Raji (cell line): ENCODE measurements around the gene CDYL2.

Experiments used
- POLR2A ChIP-seq: IDR thresholded peaks from 2 replicates; pipeline ENCODE4 v1.6.1; 2011; ENCODE audit warnings: low read depth, low read length, control low read depth; ENCODE audit not compliant: insufficient read depth

Gene CDYL2

DNA sequence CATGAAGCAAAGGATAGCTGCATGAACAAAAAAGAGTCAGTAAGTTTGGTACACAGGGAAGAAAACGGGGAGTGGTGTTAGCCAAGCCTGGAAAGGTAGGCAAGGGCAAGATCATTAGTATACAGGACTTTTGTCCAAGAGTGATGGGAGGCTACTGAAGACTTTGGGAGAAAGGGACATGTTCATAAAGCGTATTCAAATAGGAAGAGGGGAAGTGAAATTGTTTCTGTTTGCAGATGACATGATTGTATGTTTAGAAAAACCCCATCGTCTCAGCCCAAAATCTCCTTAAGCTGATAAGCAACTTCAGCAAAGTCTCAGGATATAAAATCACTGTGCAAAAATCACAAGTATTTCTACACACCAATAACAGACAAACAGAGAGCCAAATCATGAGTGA, 19.4 kb downstream of the CDYL2 start:
- no peak for TF ChIP-seq POLR2A

DNA sequence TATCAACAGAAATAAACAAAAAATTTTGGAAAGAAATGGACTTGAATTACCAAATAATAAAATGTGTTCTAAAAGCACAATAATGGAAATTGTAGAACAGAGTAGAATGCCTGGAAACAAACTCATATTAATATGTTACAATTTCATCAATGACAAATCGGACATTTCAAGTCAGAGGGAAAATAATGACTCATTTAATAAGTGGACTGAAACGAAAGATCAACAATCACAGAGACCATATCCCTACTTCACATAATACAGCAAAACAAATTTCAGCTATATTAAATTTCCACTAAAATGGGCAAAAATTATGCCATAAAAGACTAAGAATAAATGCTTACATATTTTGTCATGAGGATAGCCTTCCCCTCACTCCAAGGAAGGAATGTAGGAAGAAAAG, 25.7 kb downstream of the CDYL2 start:
- TF ChIP-seq POLR2A: no peak

DNA sequence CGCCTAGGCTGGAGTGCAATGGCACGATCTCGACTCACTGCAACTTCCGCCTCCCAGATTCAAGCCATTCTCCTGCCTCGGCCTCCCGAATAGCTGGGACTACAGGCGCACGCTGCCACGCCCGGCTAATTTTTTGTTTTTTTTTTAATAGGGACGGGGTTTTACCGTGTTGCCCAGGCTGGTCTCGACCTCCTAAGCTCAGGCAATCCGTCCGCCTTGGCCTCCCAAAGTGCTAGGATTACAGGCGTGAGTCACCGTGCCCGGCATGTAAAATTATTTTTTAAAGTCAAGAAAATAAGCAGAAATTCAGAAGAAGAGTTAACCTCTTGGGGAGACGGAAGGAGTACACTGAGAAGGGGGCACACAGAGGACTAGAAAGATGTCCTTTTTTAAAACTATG, 27.5 kb downstream of the CDYL2 start:
- no peak for TF ChIP-seq POLR2A

DNA sequence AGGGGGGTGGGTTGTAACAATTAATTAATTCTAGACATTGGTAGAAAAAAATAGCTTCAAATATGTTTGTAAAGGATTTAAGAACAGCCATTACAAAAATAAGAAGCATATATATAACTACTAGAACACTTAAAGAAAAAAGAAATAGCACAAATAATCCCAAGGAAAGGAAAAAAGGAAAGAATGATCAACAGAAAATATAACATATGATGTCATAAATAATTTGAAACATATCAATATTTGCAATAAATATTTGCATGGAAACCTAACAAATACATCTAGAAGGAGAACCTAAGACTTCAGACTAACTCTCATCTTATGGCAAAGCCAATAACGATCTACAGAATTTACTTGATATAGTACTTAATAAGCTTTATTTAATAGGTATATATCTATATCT, 28.9 kb downstream of the CDYL2 start:
- TF ChIP-seq POLR2A: no peak

DNA sequence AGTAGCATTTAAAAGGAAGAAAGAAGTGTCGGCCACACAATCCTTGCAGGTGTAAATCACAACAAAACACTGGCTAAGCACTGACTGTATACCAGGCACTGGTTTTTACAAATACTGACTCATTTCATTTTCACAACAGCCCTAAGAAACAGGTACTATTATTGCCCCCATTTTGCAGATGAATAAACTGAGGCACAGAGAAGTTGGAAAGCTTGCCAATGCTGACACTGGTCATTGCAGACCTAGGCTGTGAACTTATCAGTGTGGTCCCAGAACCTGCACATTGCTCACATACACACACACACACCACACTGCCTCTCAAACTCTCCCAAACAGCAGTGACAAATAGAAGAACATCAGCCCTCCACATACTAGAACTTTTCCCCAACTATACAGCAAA, 37.6 kb downstream of the CDYL2 start:
- TF ChIP-seq POLR2A: no peak

DNA sequence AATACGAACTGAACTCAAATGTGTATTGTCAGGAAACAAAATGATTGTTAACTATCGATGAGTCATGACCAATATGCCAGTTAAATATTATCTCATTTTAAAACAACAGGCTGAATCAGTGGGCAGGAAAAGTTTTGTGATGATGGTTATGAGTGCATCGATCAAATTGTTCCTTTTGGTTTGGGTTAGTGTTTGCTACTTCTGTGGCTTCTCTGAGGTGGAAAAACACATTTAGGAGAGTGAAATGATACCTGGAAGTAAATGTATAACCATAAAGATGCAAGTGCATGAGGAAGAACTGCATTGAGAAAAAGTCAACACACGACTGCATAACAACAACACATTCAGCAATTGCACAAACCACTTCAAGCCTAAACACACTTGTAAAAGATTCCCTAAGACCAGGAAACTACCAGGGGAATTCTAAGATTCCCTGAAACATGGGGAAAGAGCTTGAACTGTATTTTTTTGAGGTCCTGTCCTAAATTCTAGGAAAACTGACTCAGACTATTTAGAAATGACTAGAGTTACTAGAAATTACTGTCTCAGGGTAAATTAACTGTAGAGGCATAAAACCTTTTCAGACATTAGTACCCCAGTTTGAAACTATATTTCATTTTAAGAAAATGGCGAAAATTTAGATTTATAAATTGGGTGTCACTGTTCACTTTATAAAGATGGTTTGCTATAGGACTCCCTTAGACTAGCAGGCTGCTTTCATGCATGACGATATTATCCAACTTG, 44.8 kb downstream of the CDYL2 start:
- TF ChIP-seq POLR2A: no peak

DNA sequence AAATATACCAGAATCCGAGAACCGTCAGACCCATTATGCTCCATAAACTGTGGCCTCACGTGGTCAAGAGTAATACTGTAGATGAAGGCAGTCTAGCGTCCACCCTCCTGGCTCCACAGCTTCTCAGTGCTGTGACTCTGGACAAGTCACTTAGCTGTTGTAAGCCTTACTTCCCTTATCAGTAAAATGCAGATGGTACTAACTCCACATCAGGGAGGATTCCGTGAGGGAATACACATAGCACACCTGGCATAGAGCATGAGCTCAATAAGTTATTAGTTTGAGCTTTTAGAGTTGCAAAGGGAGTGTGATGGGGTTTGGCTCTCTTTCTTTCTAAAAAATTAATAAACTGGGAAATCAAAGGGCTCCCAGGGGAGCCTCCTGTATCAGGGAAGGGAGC, 49.9 kb downstream of the CDYL2 start:
- TF ChIP-seq POLR2A: no peak

DNA sequence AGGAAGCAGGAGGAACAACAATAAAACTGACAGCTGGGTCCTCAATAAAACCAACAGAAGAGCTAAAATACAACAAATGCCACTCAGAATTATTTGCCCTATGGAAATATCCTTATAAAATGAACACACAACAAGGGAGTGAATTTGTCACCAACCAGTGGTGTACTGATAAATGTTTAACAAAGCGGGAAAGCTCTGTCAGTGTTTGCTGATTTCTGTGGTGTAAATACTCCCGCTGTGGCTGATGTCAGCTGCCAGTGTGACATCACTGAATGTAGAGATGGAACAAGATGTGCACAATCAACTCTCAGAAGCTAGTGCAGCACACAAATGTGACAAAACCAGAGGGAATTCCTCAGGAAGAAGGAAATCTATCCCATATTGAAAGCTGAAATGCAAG, 51.9 kb downstream of the CDYL2 start:
- no peak for TF ChIP-seq POLR2A

DNA sequence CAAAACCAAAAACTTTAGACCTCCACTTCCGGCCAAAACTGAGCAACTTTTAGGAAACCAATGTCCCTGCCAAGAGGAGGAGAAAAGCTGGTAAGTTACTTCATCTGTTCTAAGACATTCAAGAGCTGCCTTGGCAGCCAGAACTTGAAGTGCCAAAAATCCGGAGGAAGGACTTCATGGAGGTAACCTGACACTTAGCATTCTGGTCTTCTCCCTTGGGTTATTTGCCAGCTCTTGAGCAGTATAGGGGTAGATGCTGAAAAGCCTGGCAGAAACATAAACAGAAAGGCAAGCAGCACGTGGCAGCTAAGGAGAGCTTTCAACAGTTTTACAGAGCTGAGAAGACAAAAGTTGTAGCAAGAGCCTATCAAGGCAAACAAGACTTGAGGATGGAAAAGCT, 53.2 kb downstream of the CDYL2 start:
- no peak for TF ChIP-seq POLR2A

DNA sequence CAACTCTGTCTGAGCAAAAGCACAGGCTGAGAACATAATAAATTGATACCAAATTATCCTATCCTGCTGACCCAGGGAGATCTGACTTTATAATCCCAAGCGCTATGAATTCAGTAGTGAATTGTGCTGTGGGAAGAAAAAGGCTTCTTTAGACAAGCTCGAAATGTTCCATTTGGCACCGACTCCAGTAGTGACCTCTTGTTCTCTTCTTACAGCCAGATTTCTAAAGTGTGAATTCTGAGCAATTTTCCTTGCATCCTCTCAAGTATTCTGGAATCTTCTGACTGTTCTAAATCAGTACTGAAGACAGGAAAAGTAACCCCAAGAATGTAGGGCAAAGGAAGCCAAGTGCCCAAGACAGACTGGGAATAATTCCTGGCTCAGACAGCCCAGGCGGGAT, 58.2 kb downstream of the CDYL2 start:
- TF ChIP-seq POLR2A: no peak

DNA sequence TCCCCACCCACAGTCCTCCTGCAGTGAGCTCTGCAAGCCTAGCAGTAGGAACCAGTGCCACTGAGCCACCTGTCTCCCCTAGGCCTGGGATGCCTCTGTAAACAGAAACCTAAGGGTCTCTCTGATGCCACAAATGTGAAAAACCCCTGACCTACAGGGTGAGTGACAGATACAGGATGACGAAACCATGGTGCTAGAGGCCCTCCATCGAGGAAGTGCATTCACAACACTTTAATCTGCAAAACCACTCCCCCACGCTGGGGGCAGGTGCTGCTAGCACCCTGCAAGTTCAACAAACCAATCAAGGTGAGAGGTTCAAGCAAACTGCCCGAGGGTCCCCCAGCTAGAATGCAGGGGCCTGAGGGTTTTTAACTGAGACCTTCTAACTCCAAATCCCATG, 59.5 kb downstream of the CDYL2 start:
- TF ChIP-seq POLR2A: no peak

DNA sequence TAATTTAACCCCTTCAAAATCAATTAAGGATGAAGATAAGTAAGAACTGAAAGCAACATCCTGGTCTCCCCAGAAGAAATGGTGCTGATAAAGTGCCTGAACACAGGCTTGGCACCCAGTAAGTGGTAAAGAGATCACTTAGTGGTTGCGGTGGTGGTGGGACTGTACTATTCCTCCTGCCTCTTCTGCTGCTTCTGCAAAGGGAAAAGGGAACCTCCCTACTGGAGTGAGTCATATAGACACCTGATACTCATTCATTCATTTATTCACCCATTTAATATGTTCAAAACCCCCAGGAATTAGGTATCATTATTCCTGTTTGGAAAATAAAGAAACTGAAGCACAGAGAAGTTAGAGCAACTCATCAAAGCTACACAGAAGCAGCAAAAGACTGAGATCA, 60.6 kb downstream of the CDYL2 start:
- no peak for TF ChIP-seq POLR2A

DNA sequence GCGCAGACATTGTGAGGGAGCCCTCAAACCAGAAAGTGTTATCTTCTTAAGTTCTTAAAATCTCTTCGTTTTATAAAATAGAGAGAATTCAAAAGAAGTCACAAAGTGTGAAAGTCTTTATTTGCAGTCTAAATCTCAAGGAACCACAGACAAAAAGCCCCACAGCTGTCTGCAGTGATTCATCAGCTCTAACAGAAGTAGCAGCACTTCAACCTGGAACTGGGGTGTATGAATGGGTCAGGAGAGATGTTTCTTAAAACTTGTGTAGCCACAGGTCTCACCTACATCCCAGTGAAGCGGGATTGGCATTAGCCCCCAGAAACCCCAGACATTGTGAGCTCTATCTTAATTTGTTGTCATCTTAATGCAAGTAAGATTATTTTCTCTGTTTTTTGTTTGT, 61.1 kb downstream of the CDYL2 start:
- TF ChIP-seq POLR2A: no peak

DNA sequence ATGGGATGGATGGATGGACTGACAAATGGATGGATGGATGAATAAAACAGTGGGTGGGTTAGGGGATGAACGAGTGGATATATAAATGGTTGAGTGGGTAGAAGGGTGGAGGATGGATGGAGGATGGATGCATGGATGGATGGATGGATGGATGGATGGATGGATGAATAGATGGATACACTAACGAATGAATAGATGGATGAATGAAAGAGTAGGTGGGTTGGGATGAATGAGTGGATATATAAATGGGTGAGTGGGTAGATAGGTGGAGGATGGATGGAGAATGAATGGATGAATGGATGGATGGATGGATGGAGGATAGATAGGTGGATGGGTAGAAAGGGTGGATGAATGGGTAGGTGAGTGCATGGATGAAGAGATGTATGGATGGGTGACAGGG, 62.1 kb downstream of the CDYL2 start:
- no peak for TF ChIP-seq POLR2A

DNA sequence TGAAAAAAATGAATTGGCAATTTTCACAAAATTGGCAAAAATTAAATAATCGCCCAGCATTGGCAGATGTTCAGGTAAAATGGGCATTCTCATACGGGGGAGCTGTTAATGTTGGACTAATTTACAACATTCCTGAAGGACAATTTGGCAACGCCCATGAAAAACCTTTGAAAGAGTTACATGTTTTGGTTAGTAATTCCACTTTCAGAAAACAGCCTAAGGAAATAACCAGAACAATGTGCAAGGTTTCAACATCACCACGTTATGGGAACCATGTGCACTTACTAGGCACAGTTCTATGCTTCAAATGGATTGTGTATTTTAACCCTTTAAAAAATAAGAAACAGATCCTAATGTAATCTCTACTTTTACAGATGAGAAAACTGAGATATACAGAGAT, 62.7 kb downstream of the CDYL2 start:
- TF ChIP-seq POLR2A: no peak

DNA sequence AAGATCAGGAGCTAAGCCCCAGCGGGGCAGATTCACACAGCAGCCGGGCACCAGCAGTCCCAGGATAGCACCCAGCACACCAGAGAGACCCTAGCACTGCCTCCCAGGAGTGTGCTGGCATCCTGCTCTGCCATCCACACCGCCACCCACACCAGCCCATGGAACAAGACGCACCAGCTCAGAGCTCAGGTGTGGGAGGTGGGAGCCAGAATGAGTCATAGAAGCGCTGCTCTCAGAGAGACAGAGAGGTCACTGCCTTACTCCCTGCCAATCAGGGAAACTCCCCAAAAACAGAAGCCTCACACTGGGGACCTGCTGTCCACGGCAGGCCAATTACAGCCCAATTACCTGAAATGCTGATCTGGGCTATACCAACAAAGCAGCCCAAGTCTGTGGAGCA, 64.9 kb downstream of the CDYL2 start:
- TF ChIP-seq POLR2A: no peak

DNA sequence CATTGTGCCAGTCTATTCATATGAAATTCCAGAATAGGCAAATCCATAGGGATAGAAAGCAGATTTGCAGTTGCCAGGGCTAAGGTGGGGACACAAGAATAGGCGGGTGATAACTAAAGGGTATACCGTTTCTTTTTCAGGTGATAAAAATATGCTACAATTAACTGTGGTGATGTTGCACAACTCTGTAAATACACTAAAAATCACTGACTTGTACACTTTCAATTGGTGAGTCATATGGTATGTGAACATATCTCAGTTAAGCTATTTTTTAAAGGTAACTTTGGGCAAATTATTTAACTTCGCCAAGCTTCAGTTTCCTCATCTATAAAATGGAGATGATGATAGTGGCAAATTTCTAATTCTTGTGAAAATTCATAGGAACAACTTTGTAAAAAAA, 65.9 kb downstream of the CDYL2 start:
- TF ChIP-seq POLR2A: no peak
